Mammary epithelial cell (primary cell): ENCODE measurements around the gene KLHL2.
"Not testable (repeated sequence)": the region's sequence is repeated elsewhere in the genome, so short reads cannot be mapped to it uniquely, and the experiment has no call there.

ENCODE experiments used
- EZH2 ChIP-seq: IDR thresholded peaks from 2 replicates; pipeline ENCODE4 v1.6.1; 2012; ENCODE audit warnings: low read length, inconsistent platforms, borderline replicate concordance
- TF ChIP-seq, protein P1 (sequence below), 2 donors: IDR thresholded peaks in 1 of 2; conservative IDR thresholded peaks in 1 of 2; 2 replicates each; pipeline ENCODE4 v1.5.1; 2011 to 2012; ENCODE audit warnings: inconsistent platforms in 2 of 2, low read length in 2 of 2, mild to moderate bottlenecking in 2 of 2, control low read depth in 1 of 2, low read depth in 1 of 2; ENCODE audit not compliant: insufficient read depth in 1 of 2; ENCODE audit errors: extremely low read depth in 1 of 2

DNA sequence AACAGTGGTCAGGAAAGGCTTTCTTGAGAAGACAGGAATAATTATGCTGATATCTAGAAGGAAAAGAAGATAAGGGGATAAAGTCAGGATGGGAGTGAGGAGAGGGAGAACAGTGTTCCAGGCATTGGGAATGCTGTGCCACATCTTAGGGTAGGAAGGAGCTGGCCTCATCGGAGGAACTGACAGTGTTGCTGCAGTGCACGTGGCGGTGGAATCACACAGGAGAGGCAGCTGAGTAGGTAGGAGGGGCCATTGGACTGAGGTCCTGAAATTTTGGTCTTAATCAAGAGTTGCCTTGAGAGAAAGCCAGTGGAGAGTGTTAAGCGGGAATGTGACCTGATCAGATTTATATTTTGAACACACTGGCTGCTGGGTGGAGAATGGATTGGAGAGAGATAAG is 13.9 kb downstream of the KLHL2 start:
- TF ChIP-seq, protein P1, sequence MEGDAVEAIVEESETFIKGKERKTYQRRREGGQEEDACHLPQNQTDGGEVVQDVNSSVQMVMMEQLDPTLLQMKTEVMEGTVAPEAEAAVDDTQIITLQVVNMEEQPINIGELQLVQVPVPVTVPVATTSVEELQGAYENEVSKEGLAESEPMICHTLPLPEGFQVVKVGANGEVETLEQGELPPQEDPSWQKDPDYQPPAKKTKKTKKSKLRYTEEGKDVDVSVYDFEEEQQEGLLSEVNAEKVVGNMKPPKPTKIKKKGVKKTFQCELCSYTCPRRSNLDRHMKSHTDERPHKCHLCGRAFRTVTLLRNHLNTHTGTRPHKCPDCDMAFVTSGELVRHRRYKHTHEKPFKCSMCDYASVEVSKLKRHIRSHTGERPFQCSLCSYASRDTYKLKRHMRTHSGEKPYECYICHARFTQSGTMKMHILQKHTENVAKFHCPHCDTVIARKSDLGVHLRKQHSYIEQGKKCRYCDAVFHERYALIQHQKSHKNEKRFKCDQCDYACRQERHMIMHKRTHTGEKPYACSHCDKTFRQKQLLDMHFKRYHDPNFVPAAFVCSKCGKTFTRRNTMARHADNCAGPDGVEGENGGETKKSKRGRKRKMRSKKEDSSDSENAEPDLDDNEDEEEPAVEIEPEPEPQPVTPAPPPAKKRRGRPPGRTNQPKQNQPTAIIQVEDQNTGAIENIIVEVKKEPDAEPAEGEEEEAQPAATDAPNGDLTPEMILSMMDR (conservative IDR thresholded peaks at IDR 0.05 in 1 of 2, IDR thresholded peaks at IDR 0.05 in 1 of 2; ENCODE audit: extremely low read depth in 1 of 2, insufficient read depth in 1 of 2, low read depth in 1 of 2, low read length in 2 of 2), result not testable (repeated sequence)
- not testable (repeated sequence) for TF ChIP-seq EZH2
